PC-3 (cell line): ENCODE measurements around the gene SNIP1. TPM values are rescaled to one million over a fixed set of nuclear protein-coding genes. Genes with fewer than 3 reads are reported as not detected.

Experiments
- ATAC-seq: fragments of 200-7000 bp; cut with Tn5 transposase; 2 replicates; pipeline ENCODE4 v1.9.1; 2020; ENCODE audit warnings: mild to moderate bottlenecking, moderate library complexity
- BruUV-seq: library from RNA; stranded (reverse); fragments of 400-500 nt; replicated peaks from 2 replicates; lab custom pipeline; 2021; lab: Mats Ljungman, UMichigan
- CTCF ChIA-PET: fragments of 300-600 bp; sonication (Branson Sonifier 250); formaldehyde crosslinking; loops from one replicate; lab custom pipeline; 2022; ENCODE audit warnings: antibody characterized with exemption; lab: Charles Lee
- POLR2A ChIA-PET: fragments of 300-600 bp; sonication (Branson Sonifier 250); formaldehyde crosslinking; loops from one replicate; lab custom pipeline; 2022; ENCODE audit warnings: antibody characterized with exemption; ENCODE audit not compliant: unreplicated experiment; lab: Charles Lee
- DNase-seq: peaks from one replicate; pipeline ENCODE4 v3.0.0-alpha.2; 2015
- H2AFZ ChIP-seq: fragments of 300-600 bp; sonication (generic); 2 replicates; pipeline ENCODE4 v1.6.0; 2016; ENCODE audit warnings: antibody characterized with exemption, low read length
- H3F3A ChIP-seq: fragments of 300-600 bp; sonication (generic); one replicate; pipeline ENCODE4 v1.6.0; 2017; ENCODE audit warnings: antibody characterized with exemption, low read length, control low read depth, mild to moderate bottlenecking; ENCODE audit not compliant: unreplicated experiment
- H3K27ac ChIP-seq: fragments of 300-600 bp; sonication (generic); 2 replicates; pipeline ENCODE4 v1.5.1; 2016; ENCODE audit warnings: mild to moderate bottlenecking, low read length
- H3K27me3 ChIP-seq: fragments of 300-600 bp; sonication (generic); 2 replicates; pipeline ENCODE4 v1.6.1; 2016; ENCODE audit warnings: low read length, mixed read lengths
- H3K36me3 ChIP-seq: fragments of 300-600 bp; sonication (generic); 2 replicates; pipeline ENCODE4 v1.6.1; 2016; ENCODE audit warnings: low read depth, mixed run types, low read length, mixed read lengths
- H3K4me1 ChIP-seq: fragments of 300-600 bp; sonication (generic); 2 replicates; pipeline ENCODE4 v1.5.1; 2016; ENCODE audit warnings: low read length; ENCODE audit not compliant: insufficient read depth
- H3K4me2 ChIP-seq: fragments of 300-600 bp; sonication (generic); 2 replicates; pipeline ENCODE4 v1.6.0; 2016; ENCODE audit warnings: low read length
- H3K4me3 ChIP-seq: fragments of 300-600 bp; sonication (generic); 2 replicates; pipeline ENCODE4 v1.5.1; 2016; ENCODE audit warnings: mild to moderate bottlenecking, low read length, mixed read lengths
- H3K79me2 ChIP-seq: fragments of 300-600 bp; sonication (generic); 2 replicates; pipeline ENCODE4 v1.6.1; 2017; ENCODE audit warnings: low read length, mixed read lengths
- H3K9ac ChIP-seq: fragments of 300-600 bp; sonication (generic); 2 replicates; pipeline ENCODE4 v1.6.0; 2016; ENCODE audit warnings: mild to moderate bottlenecking, low read length
- H3K9me2 ChIP-seq: fragments of 300-600 bp; sonication (generic); replicated peaks from 2 replicates; pipeline ENCODE4 v1.6.1; 2016; ENCODE audit warnings: mixed run types, low read length, mixed read lengths
- H3K9me3 ChIP-seq: fragments of 300-600 bp; sonication (generic); 2 replicates; pipeline ENCODE4 v1.6.1; 2016; ENCODE audit warnings: low read length, mixed read lengths
- H4K20me1 ChIP-seq: fragments of 300-600 bp; sonication (generic); 2 replicates; pipeline ENCODE4 v1.6.1; 2016; ENCODE audit warnings: low read length, mixed read lengths
- EZH2 ChIP-seq: fragments of 300-600 bp; sonication (generic); IDR thresholded peaks from one replicate; pipeline ENCODE4 v1.6.1; 2017; ENCODE audit warnings: antibody characterized with exemption, mild to moderate bottlenecking, low read length; ENCODE audit not compliant: unreplicated experiment
- EZH2phosphoT487 ChIP-seq: fragments of 300-600 bp; sonication (generic); IDR thresholded peaks from 2 replicates; pipeline ENCODE4 v1.6.1; 2018; ENCODE audit warnings: mild to moderate bottlenecking, antibody characterized with exemption, low read length, borderline replicate concordance
- intact Hi-C: fragments of 100-400 bp; cut with micrococcal nuclease; formaldehyde crosslinking; loops from 2 replicates; pipeline ENCODE4 v1.9.0; 2023
- total RNA-seq: library from RNA; depleted of rRNA; stranded (reverse); fragments of >200 nt; gene quantifications from 2 replicates; pipeline ENCODE4 v1.2.3, GENCODE V29; 2014
- TF ChIP-seq, protein P1 (sequence below): fragments of 300-600 bp; sonication (generic); conservative IDR thresholded peaks from 2 replicates; pipeline ENCODE4 v1.5.1; 2017; ENCODE audit warnings: antibody characterized with exemption, low read depth, mild to moderate bottlenecking, low read length

The SNIP1 gene
- total RNA-seq, 1 experiment from 2014 or later: 23.1 TPM

DNA sequence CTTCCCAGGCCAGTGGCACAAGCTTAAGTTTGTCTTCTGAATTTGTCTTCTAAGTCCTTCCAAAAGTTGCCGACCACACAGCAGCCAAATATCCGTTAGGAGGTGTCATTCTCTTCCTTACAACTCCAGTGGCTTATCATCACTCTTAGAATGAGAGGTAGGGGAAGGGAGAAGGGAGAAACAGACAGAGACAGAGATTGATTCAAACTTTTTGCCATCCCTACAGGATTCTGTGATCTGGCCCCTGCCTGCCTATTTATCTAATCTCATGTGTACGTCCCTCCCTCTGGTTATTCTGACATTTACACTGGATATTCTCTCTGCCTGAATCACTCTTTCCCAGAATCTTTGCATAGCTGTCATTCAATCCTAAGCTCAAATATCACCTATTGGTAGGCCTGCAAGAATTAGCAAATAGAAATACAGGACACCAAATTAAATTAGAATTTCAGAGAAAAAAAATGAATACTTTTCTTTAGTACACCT, 42.1 kb upstream of the SNIP1 start:
- no TSS peak for BruUV-seq
- TF ChIP-seq EZH2phosphoT487: no peak
- no peak for TF ChIP-seq EZH2
- TF ChIP-seq, protein P1, sequence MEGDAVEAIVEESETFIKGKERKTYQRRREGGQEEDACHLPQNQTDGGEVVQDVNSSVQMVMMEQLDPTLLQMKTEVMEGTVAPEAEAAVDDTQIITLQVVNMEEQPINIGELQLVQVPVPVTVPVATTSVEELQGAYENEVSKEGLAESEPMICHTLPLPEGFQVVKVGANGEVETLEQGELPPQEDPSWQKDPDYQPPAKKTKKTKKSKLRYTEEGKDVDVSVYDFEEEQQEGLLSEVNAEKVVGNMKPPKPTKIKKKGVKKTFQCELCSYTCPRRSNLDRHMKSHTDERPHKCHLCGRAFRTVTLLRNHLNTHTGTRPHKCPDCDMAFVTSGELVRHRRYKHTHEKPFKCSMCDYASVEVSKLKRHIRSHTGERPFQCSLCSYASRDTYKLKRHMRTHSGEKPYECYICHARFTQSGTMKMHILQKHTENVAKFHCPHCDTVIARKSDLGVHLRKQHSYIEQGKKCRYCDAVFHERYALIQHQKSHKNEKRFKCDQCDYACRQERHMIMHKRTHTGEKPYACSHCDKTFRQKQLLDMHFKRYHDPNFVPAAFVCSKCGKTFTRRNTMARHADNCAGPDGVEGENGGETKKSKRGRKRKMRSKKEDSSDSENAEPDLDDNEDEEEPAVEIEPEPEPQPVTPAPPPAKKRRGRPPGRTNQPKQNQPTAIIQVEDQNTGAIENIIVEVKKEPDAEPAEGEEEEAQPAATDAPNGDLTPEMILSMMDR: no peak
- Histone ChIP-seq H3K4me1 (peaks cover 15% of the 10 kb centered on the region), H3K4me2 (peak overlapping the region; percentile 90), H3K9me2 (no peaks in the 10 kb centered on the region), H3K79me2 (peaks cover 41% of the 10 kb centered on the region), H2AFZ (peak overlapping the region; percentile 90), H3K4me3 (peak overlapping the region; percentile 96), H3K9me3 (no peaks in the 10 kb centered on the region), H3F3A (no peaks in the 10 kb centered on the region), H3K27me3 (no peaks in the 10 kb centered on the region), H3K27ac (no peak overlapping the region), H4K20me1 (peaks cover 20% of the 10 kb centered on the region), H3K36me3 (peaks cover 21% of the 10 kb centered on the region), H3K9ac (peak overlapping the region; percentile 97; the same call in 1 of the 2 replicates)
- peak; percentile 17 for ATAC-seq
- intact Hi-C loops: loop anchor here (5.0 kb wide), 1 partner anchor 96 kb away; the partner anchor contains the start of gene CDCA8
- ChIA-PET POLR2A (interaction anchor here (0.6 to 1.0 kb wide), 2 partner anchors 37 to 95 kb away, joined by 3 to 5 read pairs; no protein-coding TSS in a partner anchor), CTCF (interaction anchor here (1.1 kb wide), 1 partner anchor 112 kb away, joined by 3 read pairs; no protein-coding TSS in a partner anchor)
- no peak for DNase-seq

DNA sequence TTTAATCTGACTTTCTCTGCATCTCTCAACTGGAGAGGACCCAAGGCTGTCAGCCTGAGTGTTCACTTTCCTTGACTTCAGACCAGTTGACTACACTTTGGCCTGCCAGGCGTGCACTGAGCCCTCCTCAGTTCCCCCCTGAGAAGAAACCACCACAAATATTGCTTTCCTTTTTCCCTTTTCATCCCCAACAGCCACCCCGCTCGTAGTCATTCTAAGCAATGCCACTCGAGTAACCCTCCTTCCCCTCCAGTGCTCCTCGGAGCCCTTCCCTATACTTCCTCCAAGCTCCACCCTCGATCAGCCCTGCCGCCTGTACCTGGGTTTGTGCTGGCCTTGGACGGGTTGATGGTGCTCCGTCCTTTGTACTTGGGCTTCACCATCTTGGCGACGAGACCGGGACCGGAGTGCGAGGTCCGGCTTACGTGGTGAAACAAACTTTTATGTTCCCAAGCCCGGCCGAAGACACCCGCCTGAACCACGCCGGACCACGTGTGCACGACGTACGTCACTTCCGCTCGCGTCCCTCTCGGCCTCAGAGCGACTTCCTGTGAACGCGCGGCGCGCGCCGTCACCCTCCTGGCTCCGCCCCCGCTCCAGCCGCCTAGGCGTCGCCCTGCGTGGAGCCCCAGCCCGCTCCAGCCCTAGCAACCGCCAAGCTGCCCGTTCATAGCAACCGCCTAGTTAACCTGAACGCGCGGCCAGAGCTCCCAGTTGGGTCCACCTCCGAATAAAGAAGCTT, 41.5 kb upstream of the SNIP1 start, which contains the start of gene GNL2:
Gene GNL2, minus strand, starts transcription at position 498 of the 742 bp plus-strand sequence. Its CDS starts 115 bp downstream, at position 383.
- H3K9me3 ChIP-seq: no peaks in the 10 kb centered on the region
- TF ChIP-seq EZH2: no peak
- TF ChIP-seq EZH2phosphoT487: no peak
- TF ChIP-seq, protein P1: no peak
- peak within 1 kb of the TSS; percentile 96 for H3K4me3 ChIP-seq
- peak within 1 kb of the TSS; percentile 71 for H3K27ac ChIP-seq
- peak within 1 kb of the TSS; percentile 90 for H3K4me2 ChIP-seq
- H2AFZ ChIP-seq: peak within 1 kb of the TSS; percentile 90
- H3F3A ChIP-seq: no peaks in the 10 kb centered on the region
- ChIA-PET POLR2A (interaction anchor here (0.6 to 1.0 kb wide), 3 partner anchors 37 to 96 kb away, joined by 3 to 5 read pairs (median 3); no protein-coding TSS in a partner anchor), CTCF (interaction anchor here (1.1 kb wide), 1 partner anchor 111 kb away, joined by 3 read pairs; no protein-coding TSS in a partner anchor)
- DNase-seq (peak; percentile 97), ATAC-seq (peak; percentile 98)
- H3K9me2 ChIP-seq: no peaks in the 10 kb centered on the region
- intact Hi-C loops: loop anchor here (2.0 to 5.0 kb wide), 2 partner anchors 19 to 97 kb away; partner anchors contain the start of gene CDCA8
- peaks cover 41% of the 10 kb centered on the region for H3K79me2 ChIP-seq
- peaks cover 20% of the 10 kb centered on the region for H4K20me1 ChIP-seq
- H3K9ac ChIP-seq: peak within 1 kb of the TSS; percentile 97
- TSS peak; percentile 62 for BruUV-seq
- H3K27me3 ChIP-seq: no peaks in the 10 kb centered on the region
- peaks cover 27% of the 10 kb centered on the region for H3K36me3 ChIP-seq
- peaks cover 15% of the 10 kb centered on the region for H3K4me1 ChIP-seq
